Prostate gland (tissue), 2 donors: ENCODE data around the gene CD58. TPM values are rescaled to one million over a fixed set of nuclear protein-coding genes. Genes with fewer than 3 reads are reported as not detected.

Experiments
- DNase-seq: peaks from one replicate; pipeline ENCODE4 v3.0.0-alpha.2; 2019; ENCODE audit warnings: low spot score
- H3K27ac ChIP-seq, 2 donors: fragments of 200-600 bp; sonication (generic); 2 replicates each; pipeline ENCODE4 v1.5.1; 2017 to 2019
- H3K27me3 ChIP-seq: fragments of 200-600 bp; sonication (generic); replicated peaks from 2 replicates; pipeline ENCODE4 v1.5.1; 2019; ENCODE audit not compliant: insufficient read depth
- H3K36me3 ChIP-seq, 2 donors: fragments of 200-600 bp; sonication (generic); 1 replicate in 1 of 2; 2 replicates in 1 of 2; pipeline versions ENCODE4 v1.5.1 to v1.8.1; 2017 to 2019
- H3K4me1 ChIP-seq: fragments of 200-600 bp; sonication (generic); replicated peaks from 2 replicates; pipeline ENCODE4 v1.5.1; 2019
- H3K4me3 ChIP-seq, 2 donors: fragments of 200-600 bp; sonication (generic); 2 replicates each; pipeline ENCODE4 v1.5.1; 2017 to 2019
- H3K9me3 ChIP-seq: fragments of 200-600 bp; sonication (generic); 2 replicates; pipeline ENCODE4 v1.5.1; 2017
- POLR2A ChIP-seq: fragments of 450-650 bp; IDR thresholded peaks from one replicate; pipeline ENCODE4 v1.6.1; 2016; ENCODE audit warnings: antibody characterized with exemption, mild to moderate bottlenecking
- POLR2AphosphoS5 ChIP-seq: sonication (generic); formaldehyde crosslinking; IDR thresholded peaks from one replicate; pipeline ENCODE4 v1.6.1; 2017; ENCODE audit warnings: antibody characterized with exemption
- WGBS: methylation state at CpG from one replicate; pipeline ENCODE4 v1.1.5; 2018; 5-methylcytosine and 5-hydroxymethylcytosine counted together
- intact Hi-C: fragments of 100-400 bp; cut with DNase I; formaldehyde crosslinking; loops from one replicate; pipeline ENCODE4 v1.14.2; 2022
- total RNA-seq, 2 donors: library from RNA; depleted of rRNA; stranded (reverse); fragments of >200 nt; gene quantifications; one replicate each; pipeline ENCODE4 v1.1.0, GENCODE V29; 2016
- TF ChIP-seq, protein P1 (sequence below), 4 experiments: fragments of 200-600 bp in 2 of 4; fragments of 450-650 bp in 2 of 4; sonication (generic) in 2 of 4; IDR thresholded peaks; 1 replicate in 3 of 4; 2 replicates in 1 of 4; pipeline ENCODE4 v1.5.1; 2016 to 2019; ENCODE audit warnings: antibody characterized with exemption in 4 of 4, mild to moderate bottlenecking in 2 of 4, moderate library complexity in 2 of 4

CD58 gene
- total RNA-seq, 2 donors from 2014 or later: 10.4 to 13.7 TPM

DNA sequence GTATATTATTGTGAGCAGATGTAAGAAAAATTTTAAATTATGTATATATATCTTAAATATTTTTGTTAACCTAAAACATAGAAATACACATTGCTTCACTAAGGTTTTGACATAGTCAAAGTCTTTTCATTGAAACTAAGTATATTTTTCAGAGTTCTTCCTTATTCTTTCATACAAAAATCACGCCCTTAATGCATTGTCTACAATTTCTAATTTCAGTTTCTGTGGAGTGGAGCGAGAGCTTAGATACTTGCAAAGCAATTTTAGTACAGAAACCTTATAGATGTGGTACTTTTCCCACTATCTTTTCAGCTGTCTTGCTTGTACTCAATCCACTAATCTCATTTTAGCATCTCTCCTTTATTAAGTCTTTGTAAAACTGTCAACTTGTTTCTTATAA is 63.2 kb downstream of the CD58 start:
- WGBS: 86% methylated on average over 2 of the region's 2 CpGs
- Histone ChIP-seq H3K27ac (no peak overlapping the region), H3K36me3 (no peaks in the 10 kb centered on the region), H3K4me1 (no peaks in the 10 kb centered on the region), H3K27me3 (no peaks in the 10 kb centered on the region), H3K9me3 (no peaks in the 10 kb centered on the region), H3K4me3 (no peak overlapping the region)
- DNase-seq: no peak
- no peak for TF ChIP-seq POLR2A
- TF ChIP-seq, protein P1, sequence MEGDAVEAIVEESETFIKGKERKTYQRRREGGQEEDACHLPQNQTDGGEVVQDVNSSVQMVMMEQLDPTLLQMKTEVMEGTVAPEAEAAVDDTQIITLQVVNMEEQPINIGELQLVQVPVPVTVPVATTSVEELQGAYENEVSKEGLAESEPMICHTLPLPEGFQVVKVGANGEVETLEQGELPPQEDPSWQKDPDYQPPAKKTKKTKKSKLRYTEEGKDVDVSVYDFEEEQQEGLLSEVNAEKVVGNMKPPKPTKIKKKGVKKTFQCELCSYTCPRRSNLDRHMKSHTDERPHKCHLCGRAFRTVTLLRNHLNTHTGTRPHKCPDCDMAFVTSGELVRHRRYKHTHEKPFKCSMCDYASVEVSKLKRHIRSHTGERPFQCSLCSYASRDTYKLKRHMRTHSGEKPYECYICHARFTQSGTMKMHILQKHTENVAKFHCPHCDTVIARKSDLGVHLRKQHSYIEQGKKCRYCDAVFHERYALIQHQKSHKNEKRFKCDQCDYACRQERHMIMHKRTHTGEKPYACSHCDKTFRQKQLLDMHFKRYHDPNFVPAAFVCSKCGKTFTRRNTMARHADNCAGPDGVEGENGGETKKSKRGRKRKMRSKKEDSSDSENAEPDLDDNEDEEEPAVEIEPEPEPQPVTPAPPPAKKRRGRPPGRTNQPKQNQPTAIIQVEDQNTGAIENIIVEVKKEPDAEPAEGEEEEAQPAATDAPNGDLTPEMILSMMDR (IDR thresholded peaks at IDR 0.05): no peak
- TF ChIP-seq POLR2AphosphoS5: no peak
- intact Hi-C loops: no loop called here

GRCh38 chr1:116506132-116507004 is 64.5 kb downstream of the CD58 start:
- intact Hi-C loops: no loop called here

DNA sequence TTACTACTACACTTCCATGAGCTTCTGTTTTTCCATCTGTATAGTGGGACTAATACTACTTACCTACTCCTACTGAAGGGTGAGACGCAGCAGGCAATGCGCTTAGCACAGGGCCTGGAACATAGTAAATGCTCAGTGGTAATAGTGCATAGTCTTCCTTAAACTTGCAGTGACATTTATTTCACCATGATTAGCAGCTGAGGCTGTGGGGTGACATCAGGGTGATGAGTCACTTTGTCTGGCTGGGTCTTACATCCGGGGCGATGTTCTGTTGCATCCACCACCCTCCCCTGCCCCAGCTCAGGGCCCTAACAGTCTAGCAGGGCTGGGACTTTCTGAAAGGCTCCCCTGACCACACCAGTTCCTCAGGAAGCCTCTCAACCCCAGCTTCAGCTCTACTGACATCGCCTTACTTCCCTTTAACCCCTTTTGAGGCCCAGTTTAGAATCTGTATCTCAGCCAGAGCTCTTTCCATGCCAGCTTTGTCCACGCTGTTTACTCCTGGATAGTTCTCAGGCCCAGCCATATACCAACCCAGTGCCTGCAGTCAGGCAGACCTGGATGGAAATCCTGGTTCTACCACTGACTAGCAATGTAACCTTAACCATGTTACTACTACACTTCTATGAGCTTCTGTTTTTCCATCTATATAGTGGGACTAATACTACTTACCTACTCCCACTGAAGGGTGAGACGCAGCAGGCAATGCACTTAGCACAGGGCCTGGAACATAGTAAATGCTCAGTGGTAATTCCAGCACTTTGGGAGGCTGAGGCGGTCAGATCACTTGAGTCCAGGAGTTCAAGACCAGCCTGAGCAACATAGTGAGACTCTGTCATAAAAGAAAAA is 66.3 kb downstream of the CD58 start:
- DNase-seq: peak; percentile 23
- no peaks in the 10 kb centered on the region for H3K27me3 ChIP-seq
- TF ChIP-seq POLR2AphosphoS5 (no peak), POLR2A (no peak)
- TF ChIP-seq, protein P1 (IDR thresholded peaks at IDR 0.05): no peak
- intact Hi-C loops: no loop called here
- no peaks in the 10 kb centered on the region for H3K36me3 ChIP-seq
- H3K27ac ChIP-seq: no peak overlapping the region
- no peak overlapping the region for H3K4me3 ChIP-seq
- H3K9me3 ChIP-seq: no peaks in the 10 kb centered on the region
- H3K4me1 ChIP-seq: no peaks in the 10 kb centered on the region
- WGBS: 76% methylated on average over 8 of the region's 8 CpGs

More at GRCh38 chr1:116506132-116507004, 64.5 kb downstream of the CD58 start:
- H3K36me3 ChIP-seq: no peaks in the 10 kb centered on the region
- no peaks in the 10 kb centered on the region for H3K27me3 ChIP-seq
- no peak overlapping the region for H3K4me3 ChIP-seq
- DNase-seq: no peak
- H3K9me3 ChIP-seq: no peaks in the 10 kb centered on the region
- TF ChIP-seq POLR2AphosphoS5 (no peak), POLR2A (no peak)
- TF ChIP-seq, protein P1 (IDR thresholded peaks at IDR 0.05): no peak
- WGBS: 85% methylated on average over 7 of the region's 7 CpGs
- no peaks in the 10 kb centered on the region for H3K4me1 ChIP-seq
- no peak overlapping the region for H3K27ac ChIP-seq

GRCh38 chr1:116503546-116504307 is 67.1 kb downstream of the CD58 start:
- H3K27ac ChIP-seq: no peak overlapping the region
- no peak for DNase-seq
- H3K4me1 ChIP-seq: no peaks in the 10 kb centered on the region
- H3K9me3 ChIP-seq: no peaks in the 10 kb centered on the region
- H3K27me3 ChIP-seq: no peaks in the 10 kb centered on the region
- H3K36me3 ChIP-seq: no peaks in the 10 kb centered on the region
- WGBS: 96% methylated on average over 7 of the region's 7 CpGs
- intact Hi-C loops: no loop called here
- H3K4me3 ChIP-seq: no peak overlapping the region
- no peak for TF ChIP-seq POLR2AphosphoS5
- TF ChIP-seq, protein P1 (IDR thresholded peaks at IDR 0.05): no peak
- TF ChIP-seq POLR2A: no peak
